ENCODE measurements around the gene ENKUR.

GRCh38 chr10:24963521-24964041 is 52.4 kb downstream of the ENKUR start:
- no peak for TF ChIP-seq POLR2A (IDR thresholded peaks at IDR 0.05; ENCODE audit: low read length)
- no peak for TF ChIP-seq GATA1 (IDR thresholded peaks at IDR 0.05; ENCODE audit: low read depth, low read length)
